Breast epithelium (tissue), 3 donors: ENCODE data around the gene GPR68.

Source experiments
- POLR2A ChIP-seq: fragments of 450-650 bp; IDR thresholded peaks from one replicate; pipeline ENCODE4 v1.6.1; 2016; ENCODE audit warnings: antibody characterized with exemption, mild to moderate bottlenecking, moderate library complexity
- TF ChIP-seq, protein P1 (sequence below), 3 donors: fragments of 450-650 bp; IDR thresholded peaks; one replicate each; pipeline ENCODE4 v1.5.1; 2016 to 2017; ENCODE audit warnings: antibody characterized with exemption in 3 of 3, mild to moderate bottlenecking in 3 of 3, moderate library complexity in 3 of 3

DNA sequence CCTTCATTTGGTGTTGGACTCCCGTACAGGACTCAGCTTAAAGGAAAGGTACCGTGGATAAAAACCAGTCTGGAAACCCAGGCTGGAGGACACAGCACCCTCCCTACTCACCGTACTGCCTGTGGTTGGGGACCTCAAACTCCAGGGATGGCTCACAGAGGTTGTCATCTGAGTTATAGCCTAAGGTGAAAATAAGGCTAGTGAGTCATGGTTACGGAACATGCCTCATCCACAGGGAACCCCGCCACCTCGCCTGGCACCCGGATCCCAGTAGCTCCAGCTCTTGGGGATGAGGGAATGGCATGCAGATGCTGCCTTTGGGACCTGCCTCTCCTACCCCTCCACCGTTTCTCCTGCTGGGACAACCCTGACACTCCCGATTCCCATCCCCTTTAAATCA is 36.8 kb upstream of the GPR68 start:
- no peak for TF ChIP-seq POLR2A
- TF ChIP-seq, protein P1, sequence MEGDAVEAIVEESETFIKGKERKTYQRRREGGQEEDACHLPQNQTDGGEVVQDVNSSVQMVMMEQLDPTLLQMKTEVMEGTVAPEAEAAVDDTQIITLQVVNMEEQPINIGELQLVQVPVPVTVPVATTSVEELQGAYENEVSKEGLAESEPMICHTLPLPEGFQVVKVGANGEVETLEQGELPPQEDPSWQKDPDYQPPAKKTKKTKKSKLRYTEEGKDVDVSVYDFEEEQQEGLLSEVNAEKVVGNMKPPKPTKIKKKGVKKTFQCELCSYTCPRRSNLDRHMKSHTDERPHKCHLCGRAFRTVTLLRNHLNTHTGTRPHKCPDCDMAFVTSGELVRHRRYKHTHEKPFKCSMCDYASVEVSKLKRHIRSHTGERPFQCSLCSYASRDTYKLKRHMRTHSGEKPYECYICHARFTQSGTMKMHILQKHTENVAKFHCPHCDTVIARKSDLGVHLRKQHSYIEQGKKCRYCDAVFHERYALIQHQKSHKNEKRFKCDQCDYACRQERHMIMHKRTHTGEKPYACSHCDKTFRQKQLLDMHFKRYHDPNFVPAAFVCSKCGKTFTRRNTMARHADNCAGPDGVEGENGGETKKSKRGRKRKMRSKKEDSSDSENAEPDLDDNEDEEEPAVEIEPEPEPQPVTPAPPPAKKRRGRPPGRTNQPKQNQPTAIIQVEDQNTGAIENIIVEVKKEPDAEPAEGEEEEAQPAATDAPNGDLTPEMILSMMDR (IDR thresholded peaks at IDR 0.05), result no peak
